OCI-LY3 (cell line): ENCODE results near the gene BCL11A.

Experiments used
- H2AFZ ChIP-seq: fragments of 200-600, 300-600 bp; shearing (Covaris generic); 2 replicates; pipeline ENCODE4 v1.6.0; 2014; ENCODE audit warnings: antibody characterized with exemption, low read depth, low read length
- H3K27ac ChIP-seq: fragments of 200-600, 300-600 bp; sonication (generic); 2 replicates; pipeline ENCODE4 v1.5.1; 2014; ENCODE audit warnings: mild to moderate bottlenecking, low read length, moderate library complexity, mixed read lengths
- H3K27me3 ChIP-seq: fragments of 200-600, 300-600 bp; sonication (generic); 2 replicates; pipeline ENCODE4 v1.6.1; 2014; ENCODE audit warnings: low read depth, low read length, mixed read lengths
- H3K36me3 ChIP-seq: fragments of 200-600, 300-600 bp; sonication (generic); replicated peaks from 2 replicates; pipeline ENCODE3; 2014; ENCODE audit warnings: low read depth, low read length, mixed read lengths
- H3K4me1 ChIP-seq: fragments of 300-600, 200-600 bp; sonication (generic); 2 replicates; pipeline ENCODE4 v1.6.1; 2014; ENCODE audit warnings: low read length, mixed read lengths
- H3K4me2 ChIP-seq: fragments of 200-600, 300-600 bp; sonication (generic); 2 replicates; pipeline ENCODE4 v1.6.1; 2014; ENCODE audit warnings: low read length, mixed read lengths
- H3K4me3 ChIP-seq: fragments of 300-600, 200-600 bp; sonication (generic); 2 replicates; pipeline ENCODE4 v1.5.1; 2014; ENCODE audit warnings: antibody characterized with exemption, mild to moderate bottlenecking, low read length, moderate library complexity
- H3K79me2 ChIP-seq: fragments of 300-600, 200-600 bp; shearing (Covaris generic); 2 replicates; pipeline ENCODE4 v1.6.1; 2014; ENCODE audit warnings: mild to moderate bottlenecking, low read length, mixed read lengths
- H3K9ac ChIP-seq: fragments of 300-600, 200-600 bp; shearing (Covaris generic); 2 replicates; pipeline ENCODE4 v1.6.0; 2014; ENCODE audit warnings: mild to moderate bottlenecking, low read length, moderate library complexity
- H3K9me3 ChIP-seq: fragments of 200-600, 300-600 bp; shearing (Covaris generic); 2 replicates; pipeline ENCODE4 v1.6.1; 2014; ENCODE audit warnings: low read length, mixed read lengths; ENCODE audit not compliant: insufficient read depth
- H4K20me1 ChIP-seq: fragments of 200-600, 300-600 bp; sonication (generic); 2 replicates; pipeline ENCODE4 v1.6.1; 2016; ENCODE audit warnings: low read length, mixed read lengths; ENCODE audit not compliant: insufficient read depth
- EZH2phosphoT487 ChIP-seq: fragments of 200-600 bp; shearing (Covaris generic); IDR thresholded peaks from 2 replicates; pipeline ENCODE4 v1.6.1; 2018; ENCODE audit warnings: antibody characterized with exemption, mixed run types, low read depth
- TF ChIP-seq, protein P1 (sequence below): fragments of 200-600, 300-600 bp; sonication (generic); IDR thresholded peaks from 2 replicates; pipeline ENCODE4 v1.5.1; 2014; ENCODE audit warnings: antibody characterized with exemption, low read length, low read depth

Gene BCL11A

DNA sequence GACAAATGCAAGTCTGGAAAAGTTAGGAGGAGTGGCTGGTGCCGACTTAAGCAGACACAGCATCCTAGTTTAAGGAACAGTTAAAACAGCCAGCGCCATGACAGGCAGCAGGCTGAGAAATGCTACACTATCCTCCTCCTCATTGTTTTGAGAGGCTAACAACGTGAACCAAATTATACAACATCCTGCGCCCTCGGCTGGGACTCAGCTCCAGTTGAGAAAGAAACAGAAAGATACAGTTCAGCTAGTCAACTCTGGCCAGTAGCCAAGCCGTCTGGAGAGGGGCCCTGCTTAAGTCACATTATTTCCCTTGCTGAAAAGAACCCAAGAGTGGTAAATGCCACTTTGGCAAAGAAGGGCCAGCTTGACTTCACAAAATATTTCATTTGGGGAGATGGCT, 90.2 kb downstream of the BCL11A start:
- H3K27me3 ChIP-seq: no peaks in the 10 kb centered on the region
- H3K9me3 ChIP-seq: no peaks in the 10 kb centered on the region
- H3K4me3 ChIP-seq: no peak overlapping the region
- peaks cover 68% of the 10 kb centered on the region for H3K36me3 ChIP-seq
- H3K9ac ChIP-seq: no peak overlapping the region
- peaks cover 27% of the 10 kb centered on the region for H4K20me1 ChIP-seq
- H2AFZ ChIP-seq: no peak overlapping the region
- no peak overlapping the region for H3K4me2 ChIP-seq
- H3K79me2 ChIP-seq: peaks cover 95% of the 10 kb centered on the region
- peaks cover 13% of the 10 kb centered on the region for H3K4me1 ChIP-seq
- H3K27ac ChIP-seq: no peak overlapping the region
- TF ChIP-seq EZH2phosphoT487: no peak
- TF ChIP-seq, protein P1, sequence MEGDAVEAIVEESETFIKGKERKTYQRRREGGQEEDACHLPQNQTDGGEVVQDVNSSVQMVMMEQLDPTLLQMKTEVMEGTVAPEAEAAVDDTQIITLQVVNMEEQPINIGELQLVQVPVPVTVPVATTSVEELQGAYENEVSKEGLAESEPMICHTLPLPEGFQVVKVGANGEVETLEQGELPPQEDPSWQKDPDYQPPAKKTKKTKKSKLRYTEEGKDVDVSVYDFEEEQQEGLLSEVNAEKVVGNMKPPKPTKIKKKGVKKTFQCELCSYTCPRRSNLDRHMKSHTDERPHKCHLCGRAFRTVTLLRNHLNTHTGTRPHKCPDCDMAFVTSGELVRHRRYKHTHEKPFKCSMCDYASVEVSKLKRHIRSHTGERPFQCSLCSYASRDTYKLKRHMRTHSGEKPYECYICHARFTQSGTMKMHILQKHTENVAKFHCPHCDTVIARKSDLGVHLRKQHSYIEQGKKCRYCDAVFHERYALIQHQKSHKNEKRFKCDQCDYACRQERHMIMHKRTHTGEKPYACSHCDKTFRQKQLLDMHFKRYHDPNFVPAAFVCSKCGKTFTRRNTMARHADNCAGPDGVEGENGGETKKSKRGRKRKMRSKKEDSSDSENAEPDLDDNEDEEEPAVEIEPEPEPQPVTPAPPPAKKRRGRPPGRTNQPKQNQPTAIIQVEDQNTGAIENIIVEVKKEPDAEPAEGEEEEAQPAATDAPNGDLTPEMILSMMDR: no peak

- Histone ChIP-seq H3K27ac (no peak overlapping the region), H3K9ac (no peak overlapping the region), H3K4me1 (peaks cover 9% of the 10 kb centered on the region), H4K20me1 (peaks cover 27% of the 10 kb centered on the region), H3K79me2 (peaks cover 100% of the 10 kb centered on the region), H2AFZ (no peak overlapping the region), H3K9me3 (no peaks in the 10 kb centered on the region), H3K36me3 (peaks cover 70% of the 10 kb centered on the region), H3K27me3 (no peaks in the 10 kb centered on the region), H3K4me2 (no peak overlapping the region), H3K4me3 (no peak overlapping the region)
- TF ChIP-seq, protein P1: no peak
- no peak for TF ChIP-seq EZH2phosphoT487
Observed at GRCh38 chr2:60461421-60462108, 91.9 kb downstream of the BCL11A start.

GRCh38 chr2:60460577-60461420, 92.7 kb downstream of the BCL11A start:
- Histone ChIP-seq H2AFZ (no peak overlapping the region), H3K9me3 (no peaks in the 10 kb centered on the region), H3K4me3 (no peak overlapping the region), H3K36me3 (peaks cover 70% of the 10 kb centered on the region), H4K20me1 (peaks cover 23% of the 10 kb centered on the region), H3K27me3 (no peaks in the 10 kb centered on the region), H3K9ac (no peak overlapping the region), H3K27ac (no peak overlapping the region), H3K4me1 (0 out of 2 replicates have a peak, but pooled peaks cover 2% of the 10 kb centered on the region), H3K4me2 (no peak overlapping the region), H3K79me2 (peaks cover 99% of the 10 kb centered on the region)
- TF ChIP-seq EZH2phosphoT487: no peak
- TF ChIP-seq, protein P1: no peak

DNA sequence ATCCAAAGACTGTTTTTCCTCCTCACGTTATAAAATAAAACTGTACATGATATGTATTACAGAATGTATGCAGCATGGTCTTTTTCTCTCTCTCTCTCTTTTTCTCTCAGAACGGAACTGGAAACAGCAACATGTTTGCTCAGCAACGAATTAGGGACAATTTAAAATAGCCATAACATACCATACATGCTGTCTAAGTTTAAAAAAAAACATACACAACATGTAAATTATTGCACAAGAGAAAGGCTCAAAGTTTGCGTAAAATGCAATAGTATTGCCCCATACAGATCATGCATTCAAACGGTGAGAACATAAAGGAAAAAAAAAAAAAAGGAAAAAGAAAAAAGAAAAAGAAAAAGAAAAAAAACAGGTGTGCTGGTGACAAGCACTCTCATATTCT, 93.6 kb downstream of the BCL11A start:
- Histone ChIP-seq H3K36me3 (peaks cover 73% of the 10 kb centered on the region), H3K9ac (no peak overlapping the region), H3K4me2 (no peak overlapping the region), H3K79me2 (peaks cover 99% of the 10 kb centered on the region), H3K27me3 (no peaks in the 10 kb centered on the region), H3K9me3 (no peaks in the 10 kb centered on the region), H3K4me1 (no peaks in the 10 kb centered on the region), H4K20me1 (peaks cover 17% of the 10 kb centered on the region), H3K4me3 (no peak overlapping the region), H3K27ac (no peak overlapping the region), H2AFZ (no peak overlapping the region)
- TF ChIP-seq, protein P1: no peak
- TF ChIP-seq EZH2phosphoT487: no peak
